ENCODE results near the gene SCAI. TPM values are rescaled to one million over a fixed set of nuclear protein-coding genes. Genes with fewer than 3 reads are reported as not detected.
A peak's percentile ranks its signal among the peaks of the same experiment; 100 is the strongest.
"Not testable (repeated sequence)": the region's sequence is repeated elsewhere in the genome, so short reads cannot be mapped to it uniquely, and the experiment has no call there.

The SCAI gene
- total RNA-seq (2014; rRNA removed; shearing (Covaris generic)) = 2.8 and 4.7 TPM in 2 replicates

DNA sequence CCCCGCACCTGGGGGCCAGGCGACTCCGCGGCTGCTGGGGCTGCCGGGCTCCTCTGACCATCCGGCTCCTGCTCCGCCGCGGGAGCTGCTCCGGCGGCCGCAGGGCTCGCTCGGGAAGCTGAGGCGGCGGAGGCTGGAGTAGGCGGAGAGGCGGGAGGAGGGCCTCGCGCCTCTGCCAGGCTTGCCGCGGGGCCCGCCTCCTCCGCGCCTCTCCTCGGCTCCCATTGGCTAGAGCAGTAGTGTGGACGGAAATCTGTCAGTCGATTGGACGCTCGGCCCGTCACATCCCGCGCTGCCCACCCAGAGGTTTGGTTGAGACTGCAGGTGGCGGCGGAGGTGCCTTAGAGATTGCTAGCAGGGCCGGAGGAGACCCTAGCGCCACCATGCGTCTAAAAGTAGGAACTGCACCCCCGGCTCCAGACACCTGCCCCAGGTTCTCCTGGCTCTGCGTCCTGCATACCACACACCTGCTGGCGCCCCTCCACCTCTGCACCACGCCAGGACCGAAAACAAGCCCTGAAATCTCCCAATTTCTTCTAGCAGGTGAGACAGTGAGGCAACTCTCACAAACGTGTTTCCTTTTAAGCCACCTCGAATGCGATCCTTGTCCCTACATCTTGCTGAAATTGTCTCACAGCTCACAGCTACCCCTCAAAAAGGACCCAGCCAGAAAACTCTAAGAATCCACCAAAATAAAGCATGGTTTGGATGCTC is at the start of gene SCAI:
TSS of gene SCAI (minus strand) at position 152 of the 714 bp plus-strand sequence. CDS start at position 61, 91 bp downstream.
- Histone ChIP-seq H3K27ac (no peak within 1 kb of the TSS), H3K4me3 (peak within 1 kb of the TSS; percentile 40), H3K36me3 (no peaks in the 10 kb centered on the region), H3K4me1 (replicated peaks) (peaks cover 21% of the 10 kb centered on the region), H3K9me3 (replicated peaks) (no peaks in the 10 kb centered on the region), H3K27me3 (replicated peaks) (no peaks in the 10 kb centered on the region; the same call in 1 of the 2 replicates)
- peak; percentile 94 to 99 for DNase-seq (ENCODE audit: low read depth in 1 of 2, low spot score in 2 of 2)

DNA sequence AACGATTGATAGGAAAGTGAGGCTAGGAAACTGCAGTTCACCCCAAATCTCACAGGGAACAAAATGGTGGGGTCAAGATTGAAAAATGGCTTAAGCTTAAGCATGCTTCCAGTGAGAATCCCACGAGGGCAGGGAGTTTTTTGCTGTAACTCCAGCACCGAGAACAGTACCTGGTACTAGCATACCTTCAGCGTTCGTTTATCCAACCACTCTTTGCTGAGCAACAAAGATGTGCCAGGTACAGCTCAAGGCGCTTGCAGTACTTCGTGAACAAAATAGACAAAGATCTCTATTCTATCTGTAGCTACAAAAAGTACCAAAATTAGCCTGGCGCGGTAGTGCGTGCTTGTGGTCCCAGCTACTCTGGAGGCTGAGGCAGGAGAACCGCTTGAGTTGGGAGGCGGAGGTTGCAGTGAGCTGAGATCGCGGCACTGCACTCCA is 47.1 kb upstream of the SCAI start:
- Histone ChIP-seq H3K36me3 (peaks cover 9% of the 10 kb centered on the region; the same call in 1 of the 2 replicates), H3K27ac (peak overlapping the region; percentile 69), H3K4me1 (replicated peaks) (peaks cover 10% of the 10 kb centered on the region), H3K27me3 (replicated peaks) (no peaks in the 10 kb centered on the region), H3K4me3 (peak overlapping the region; percentile 79), H3K9me3 (replicated peaks) (no peaks in the 10 kb centered on the region)
- no peak for DNase-seq (ENCODE audit: low read depth in 1 of 2, low spot score in 2 of 2)

DNA sequence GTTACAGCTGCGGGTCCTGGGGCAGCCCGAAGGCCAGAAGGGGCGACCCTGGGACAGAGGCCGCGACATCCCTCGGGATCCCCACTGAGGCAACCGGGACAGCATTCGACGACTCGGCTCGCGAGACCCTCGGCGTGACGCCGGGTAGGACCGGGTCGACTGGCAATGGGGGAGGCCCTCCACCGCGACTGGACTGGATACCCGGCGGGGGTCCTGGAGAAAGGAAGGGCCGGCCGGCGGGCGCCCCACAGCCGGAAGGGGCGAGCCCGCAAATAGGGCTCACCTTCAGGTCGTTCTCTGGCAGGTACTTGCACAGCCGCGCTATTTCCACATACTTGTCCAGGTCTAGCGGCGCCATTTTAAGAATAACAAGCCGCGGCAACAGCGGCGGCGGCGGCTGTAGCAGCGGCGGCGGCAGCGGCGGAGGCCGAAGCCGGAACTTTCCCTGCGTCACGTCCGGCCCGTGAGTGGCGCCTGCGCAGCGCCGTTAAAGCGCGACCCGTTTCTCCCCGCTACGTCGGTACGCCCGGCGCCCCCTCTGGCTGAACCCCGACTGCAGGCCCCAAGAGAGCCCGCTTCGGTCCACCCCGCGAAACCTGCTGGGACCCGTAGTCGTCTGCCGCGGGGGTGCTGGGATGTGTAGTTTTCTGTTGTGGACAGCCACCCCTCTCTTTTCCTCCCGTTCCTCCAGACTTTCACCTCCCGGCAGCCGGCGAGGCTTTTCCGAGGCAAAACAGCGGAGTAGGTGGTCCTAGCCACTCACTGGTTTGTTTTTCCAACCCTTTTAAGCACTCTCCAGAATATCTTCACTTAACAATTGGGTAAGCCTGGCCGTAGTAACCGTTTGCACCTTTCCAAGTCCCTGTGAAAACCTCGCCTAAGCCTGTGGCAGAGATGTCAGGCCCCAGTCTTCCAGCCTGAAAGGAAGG is 46.3 kb upstream of the SCAI start, which contains the start of gene PPP6C:
TSS of gene PPP6C (minus strand) at position 443 of the 929 bp plus-strand sequence. CDS start at position 358, 85 bp downstream.
- DNase-seq (ENCODE audit: low read depth in 1 of 2, low spot score in 2 of 2) = peak; percentile 88 to 96
- Histone ChIP-seq H3K4me1 (replicated peaks) (peaks cover 10% of the 10 kb centered on the region), H3K27ac (peak within 1 kb of the TSS; percentile 69), H3K9me3 (replicated peaks) (no peaks in the 10 kb centered on the region), H3K4me3 (peak within 1 kb of the TSS; percentile 79), H3K36me3 (peaks cover 9% of the 10 kb centered on the region; the same call in 1 of the 2 replicates), H3K27me3 (replicated peaks) (no peaks in the 10 kb centered on the region)

DNA sequence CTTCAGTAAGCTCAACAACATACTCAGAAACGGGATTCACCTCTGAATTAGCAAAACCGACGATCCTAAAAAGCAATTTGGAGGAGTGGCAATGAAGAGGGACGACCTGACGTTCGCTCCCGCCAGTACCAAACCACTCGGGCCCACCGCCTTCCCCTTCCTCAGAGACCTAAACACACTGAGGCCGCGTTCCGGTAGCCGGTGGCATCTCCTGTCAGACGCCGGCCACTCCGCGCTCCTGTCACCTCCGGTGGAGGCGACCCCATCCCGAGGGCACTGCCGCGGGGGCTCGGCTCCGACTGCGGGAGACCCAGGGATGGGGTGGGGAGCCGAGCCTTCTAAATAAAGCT is 45.7 kb upstream of the SCAI start:
- Histone ChIP-seq H3K4me1 (replicated peaks) (peaks cover 10% of the 10 kb centered on the region), H3K36me3 (peaks cover 9% of the 10 kb centered on the region; the same call in 1 of the 2 replicates), H3K27me3 (replicated peaks) (no peaks in the 10 kb centered on the region), H3K9me3 (replicated peaks) (no peaks in the 10 kb centered on the region), H3K27ac (peak overlapping the region; percentile 69), H3K4me3 (peak overlapping the region; percentile 79)
- DNase-seq (ENCODE audit: low read depth in 1 of 2, low spot score in 2 of 2) = no peak

DNA sequence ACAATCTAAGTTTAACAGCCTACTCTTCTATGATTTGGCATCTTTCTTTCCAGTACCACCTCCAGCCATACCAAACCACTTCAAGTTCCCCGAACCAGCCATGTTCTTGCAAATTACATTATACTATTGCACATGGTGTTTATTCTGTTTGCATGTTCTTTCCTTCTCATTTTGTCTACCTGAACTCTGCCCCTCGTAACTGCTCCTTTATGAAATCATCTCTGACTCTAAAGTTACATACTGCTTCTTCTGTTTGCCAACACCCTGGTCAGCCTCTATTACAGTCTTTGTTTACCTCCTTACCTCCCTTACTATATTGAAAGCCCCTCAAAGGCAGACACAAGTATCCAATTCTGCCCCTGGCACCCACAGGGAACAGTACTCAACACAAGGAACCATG is 40.2 kb upstream of the SCAI start:
- Histone ChIP-seq H3K9me3 (replicated peaks) (no peaks in the 10 kb centered on the region), H3K4me1 (replicated peaks) (peaks cover 3% of the 10 kb centered on the region), H3K27me3 (replicated peaks) (no peaks in the 10 kb centered on the region), H3K27ac (no peak overlapping the region), H3K4me3 (no peak overlapping the region), H3K36me3 (peaks cover 11% of the 10 kb centered on the region; the same call in 1 of the 2 replicates)
- DNase-seq (ENCODE audit: low read depth in 1 of 2, low spot score in 2 of 2) = no peak

DNA sequence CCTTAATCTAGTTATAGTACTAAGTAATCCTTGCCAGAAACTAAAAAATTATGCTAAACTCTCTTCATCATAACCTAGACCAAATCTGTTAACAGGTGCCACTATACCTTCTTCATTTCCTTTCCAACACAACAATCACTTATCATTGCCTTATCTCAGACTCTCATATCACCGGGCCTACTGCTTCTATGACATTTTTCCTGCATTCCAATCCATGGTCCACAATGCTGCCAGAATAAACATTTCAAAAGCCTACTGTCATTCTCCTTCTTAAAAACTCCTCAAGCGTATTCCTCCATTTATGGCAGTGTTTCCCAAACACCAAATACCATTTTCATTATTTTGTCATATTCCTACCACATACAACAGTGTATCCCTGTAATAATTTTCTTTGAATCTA is 39.7 kb upstream of the SCAI start:
- Histone ChIP-seq H3K27me3 (replicated peaks) (no peaks in the 10 kb centered on the region), H3K9me3 (replicated peaks) (no peaks in the 10 kb centered on the region), H3K36me3 (peaks cover 11% of the 10 kb centered on the region; the same call in 1 of the 2 replicates), H3K4me1 (replicated peaks) (no peaks in the 10 kb centered on the region; the same call in none of the 2 replicates), H3K4me3 (no peak overlapping the region), H3K27ac (no peak overlapping the region)
- no peak for DNase-seq (ENCODE audit: low read depth in 1 of 2, low spot score in 2 of 2)

DNA sequence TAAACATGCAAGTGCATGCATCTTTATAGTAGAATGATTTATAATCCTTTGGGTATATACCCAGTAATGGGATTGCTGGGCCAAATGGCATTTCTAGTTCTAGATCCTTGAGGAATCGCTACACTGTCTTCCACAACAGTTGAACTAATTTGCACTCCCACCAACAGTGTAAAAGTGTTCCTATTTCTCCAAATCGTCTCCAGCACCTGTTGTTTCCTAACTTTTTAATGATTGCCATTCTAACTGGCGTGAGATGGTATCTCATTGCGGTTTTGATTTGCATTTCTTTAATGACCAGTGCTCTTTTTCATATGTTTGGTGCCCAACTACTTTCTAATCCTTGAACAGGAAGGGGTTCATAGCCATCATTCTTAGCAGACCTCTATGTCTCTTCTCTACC is 38.4 kb upstream of the SCAI start:
- H3K9me3 ChIP-seq (replicated peaks); H3K4me1 ChIP-seq (replicated peaks); DNase-seq (ENCODE audit: low read depth in 1 of 2, low spot score in 2 of 2); H3K4me3 ChIP-seq; H3K27me3 ChIP-seq (replicated peaks); H3K36me3 ChIP-seq; H3K27ac ChIP-seq: not testable (repeated sequence)

DNA sequence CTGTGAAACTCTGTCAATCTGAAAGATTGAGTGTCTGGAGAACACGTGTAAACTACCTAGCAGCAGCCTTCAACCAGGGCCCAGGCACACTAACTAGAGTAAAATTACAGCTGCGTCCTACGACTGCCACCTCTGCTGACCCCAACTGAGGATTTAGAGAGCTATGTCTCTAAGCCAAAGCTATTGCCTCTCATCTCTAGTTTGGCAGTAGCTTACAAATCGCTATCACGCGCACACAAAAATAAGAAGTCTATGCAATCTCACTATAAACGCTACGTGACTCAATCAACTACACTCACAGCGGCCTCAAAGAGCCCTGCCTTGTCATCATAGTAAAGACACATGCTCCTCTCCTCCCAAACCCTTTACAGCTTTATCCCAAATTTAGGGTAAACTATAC is 37.5 kb upstream of the SCAI start:
- DNase-seq (ENCODE audit: low read depth in 1 of 2, low spot score in 2 of 2) = no peak
- H3K27me3 ChIP-seq (replicated peaks) = no peaks in the 10 kb centered on the region
- H3K27ac ChIP-seq = no peak overlapping the region
- no peaks in the 10 kb centered on the region; the same call in 1 of the 2 replicates for H3K4me1 ChIP-seq (replicated peaks)
- H3K4me3 ChIP-seq = no peak overlapping the region
- H3K9me3 ChIP-seq (replicated peaks) = no peaks in the 10 kb centered on the region
- peaks cover 10% of the 10 kb centered on the region; the same call in 1 of the 2 replicates for H3K36me3 ChIP-seq

DNA sequence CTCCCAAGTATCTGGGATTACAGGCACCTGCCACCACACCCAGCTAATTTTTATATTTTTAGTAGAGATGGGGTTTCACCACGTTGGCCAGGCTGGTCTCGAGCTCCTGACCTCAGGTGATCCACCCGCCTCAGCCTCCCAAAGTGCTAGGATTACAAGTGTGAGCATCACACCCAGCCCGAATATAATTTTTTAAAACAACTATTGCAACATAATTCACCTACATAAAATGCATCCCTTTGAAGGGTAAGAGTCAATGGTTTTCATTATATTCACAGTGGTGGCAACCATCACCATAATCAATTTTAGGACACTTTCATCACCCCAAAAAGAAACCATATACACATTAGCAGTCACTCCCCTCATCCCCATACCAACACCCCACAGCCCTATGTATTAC is 36.4 kb upstream of the SCAI start:
- not testable (repeated sequence) for H3K4me1 ChIP-seq (replicated peaks); H3K36me3 ChIP-seq; H3K27me3 ChIP-seq (replicated peaks); DNase-seq (ENCODE audit: low read depth in 1 of 2, low spot score in 2 of 2); H3K4me3 ChIP-seq; H3K9me3 ChIP-seq (replicated peaks); H3K27ac ChIP-seq

DNA sequence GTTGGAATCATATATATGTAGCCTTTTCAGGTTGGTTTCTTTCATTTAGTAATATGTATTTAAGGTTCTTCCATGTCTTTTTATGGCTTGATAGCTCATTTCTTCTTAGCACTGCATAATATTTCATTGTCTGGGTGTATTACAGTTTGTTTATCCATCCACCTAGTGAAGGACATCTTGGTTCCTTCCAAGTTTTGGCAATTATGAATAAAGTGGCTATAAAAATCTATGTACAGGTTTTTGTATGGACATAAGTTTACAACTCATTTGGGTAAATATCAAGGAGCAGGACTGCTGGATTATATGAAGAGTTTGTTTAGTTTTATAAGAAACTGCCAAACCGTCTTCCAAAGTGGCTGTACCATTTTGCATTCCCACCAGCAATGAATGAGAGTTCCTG is 34.6 kb upstream of the SCAI start:
- Histone ChIP-seq H3K9me3 (replicated peaks) (no peaks in the 10 kb centered on the region), H3K27ac (no peak overlapping the region), H3K4me3 (no peak overlapping the region), H3K27me3 (replicated peaks) (no peaks in the 10 kb centered on the region), H3K4me1 (replicated peaks) (no peaks in the 10 kb centered on the region), H3K36me3 (peaks cover 9% of the 10 kb centered on the region; the same call in 1 of the 2 replicates)
- no peak for DNase-seq (ENCODE audit: low read depth in 1 of 2, low spot score in 2 of 2)

DNA sequence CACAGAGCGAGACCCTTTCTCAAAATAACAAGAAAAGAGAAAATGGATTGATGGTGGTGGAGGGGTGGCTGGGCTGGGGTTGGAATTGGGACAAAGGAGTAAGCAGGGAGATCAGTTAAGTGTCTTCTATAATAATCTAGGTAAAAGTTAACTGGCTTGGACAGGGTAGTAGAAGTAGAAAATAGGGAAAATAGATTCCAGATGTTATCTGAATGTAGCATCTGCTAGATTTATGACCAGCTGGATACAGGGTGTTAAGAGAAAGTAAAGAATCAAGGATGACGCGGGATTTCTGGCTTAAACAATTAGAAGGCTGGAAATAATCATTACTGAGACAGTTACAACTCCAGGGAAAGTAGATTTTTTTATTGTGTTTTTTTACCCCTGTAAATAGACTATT is 33.3 kb upstream of the SCAI start:
- Histone ChIP-seq H3K9me3 (replicated peaks) (no peaks in the 10 kb centered on the region), H3K27me3 (replicated peaks) (no peaks in the 10 kb centered on the region), H3K27ac (no peak overlapping the region), H3K36me3 (peaks cover 11% of the 10 kb centered on the region; the same call in 1 of the 2 replicates), H3K4me3 (no peak overlapping the region), H3K4me1 (replicated peaks) (peaks cover 4% of the 10 kb centered on the region; the same call in 1 of the 2 replicates)
- no peak for DNase-seq (ENCODE audit: low read depth in 1 of 2, low spot score in 2 of 2)

DNA sequence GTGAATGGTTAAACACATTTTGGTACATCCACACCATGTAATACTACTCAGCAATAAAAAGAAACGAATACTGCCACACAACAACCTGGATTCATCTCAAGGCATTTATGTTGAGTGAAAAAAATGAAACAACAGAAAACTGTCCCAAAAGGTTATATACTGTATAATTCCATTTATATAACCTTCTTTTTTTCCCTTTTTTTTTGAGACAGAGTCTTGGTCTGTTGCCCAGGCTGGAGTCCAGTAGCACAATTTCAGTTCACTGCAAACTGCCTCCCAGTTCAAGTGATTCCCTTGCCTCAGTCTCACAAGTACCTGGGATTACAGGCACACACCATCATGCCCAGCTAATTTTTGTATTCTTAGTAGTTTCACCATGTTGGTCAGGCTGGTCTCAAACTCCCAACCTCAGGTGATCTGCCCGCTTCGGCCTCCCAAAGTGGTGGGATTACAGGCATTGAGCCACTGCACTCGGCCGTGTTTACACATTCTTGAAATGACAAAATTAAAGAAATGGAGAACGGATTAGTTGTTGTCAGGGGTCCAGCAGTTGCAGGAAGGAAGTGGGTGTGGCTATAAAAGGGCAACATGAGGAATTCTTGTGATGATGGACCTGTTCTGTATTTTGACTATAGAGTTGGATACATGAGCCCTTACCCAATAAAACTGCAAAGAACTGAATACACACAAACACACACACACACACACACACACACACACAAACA is 28.9 kb upstream of the SCAI start:
- no peak for DNase-seq (ENCODE audit: low read depth in 1 of 2, low spot score in 2 of 2)
- Histone ChIP-seq H3K9me3 (replicated peaks) (no peaks in the 10 kb centered on the region), H3K4me3 (no peak overlapping the region), H3K27me3 (replicated peaks) (no peaks in the 10 kb centered on the region), H3K36me3 (peaks cover 34% of the 10 kb centered on the region), H3K27ac (no peak overlapping the region), H3K4me1 (replicated peaks) (peaks cover 4% of the 10 kb centered on the region; the same call in 1 of the 2 replicates)

DNA sequence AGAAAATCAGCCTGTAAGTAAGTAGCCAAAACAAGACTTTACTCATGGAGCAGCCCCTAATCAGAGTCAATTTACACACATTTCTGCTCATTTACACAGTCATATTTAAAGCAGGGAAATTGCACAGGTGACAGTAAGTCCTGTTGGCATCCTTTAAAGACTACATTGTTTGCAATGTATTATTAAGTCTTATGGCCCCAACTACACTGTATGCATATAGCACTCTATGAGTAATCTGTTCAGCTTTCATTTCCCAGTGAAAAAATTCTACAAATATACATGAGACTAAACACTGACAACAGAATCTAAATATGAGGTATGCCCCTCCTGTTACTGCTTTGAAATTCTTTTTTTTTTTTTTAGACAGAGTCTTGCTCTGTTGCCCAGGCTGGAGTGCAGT is 26.6 kb upstream of the SCAI start:
- no peak overlapping the region for H3K27ac ChIP-seq
- H3K36me3 ChIP-seq = peaks cover 42% of the 10 kb centered on the region
- no peaks in the 10 kb centered on the region for H3K27me3 ChIP-seq (replicated peaks)
- DNase-seq (ENCODE audit: low read depth in 1 of 2, low spot score in 2 of 2) = no peak
- peaks cover 7% of the 10 kb centered on the region; the same call in 1 of the 2 replicates for H3K4me1 ChIP-seq (replicated peaks)
- H3K4me3 ChIP-seq = no peak overlapping the region
- no peaks in the 10 kb centered on the region for H3K9me3 ChIP-seq (replicated peaks)
